Measurements from ENCODE around the gene ATG16L1.
A peak's percentile ranks its signal among the peaks of the same experiment; 100 is the strongest.

Gene ATG16L1

DNA sequence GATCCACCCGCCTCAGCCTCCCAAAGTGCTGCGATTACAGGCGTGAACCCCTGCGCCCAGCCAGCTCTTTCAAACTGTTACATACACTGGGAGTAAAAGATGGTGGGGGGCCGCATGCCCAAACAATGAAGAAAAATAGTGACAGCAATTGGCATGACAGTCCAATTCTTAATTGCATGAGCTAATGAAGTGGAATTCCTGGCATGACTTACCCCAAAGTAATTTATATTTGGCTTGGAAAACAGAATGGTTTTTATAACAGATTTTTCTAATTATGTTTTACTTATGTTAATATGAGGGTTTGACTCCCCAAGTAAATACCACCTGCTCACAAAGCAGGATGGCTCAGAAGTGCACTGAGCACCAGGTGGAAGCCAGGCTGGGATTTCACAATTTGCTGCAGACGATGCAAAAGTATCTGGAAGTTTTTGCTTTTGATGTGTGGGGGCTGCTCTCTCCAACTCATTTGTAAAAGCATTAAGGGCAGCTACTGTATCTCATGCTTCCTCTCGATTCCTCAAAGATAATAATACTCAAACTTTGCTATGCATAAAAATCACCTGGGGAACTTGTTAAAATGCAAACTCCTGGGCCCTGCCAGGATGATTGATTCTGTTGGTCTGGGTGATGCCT lies 24.0 kb upstream of the ATG16L1 start:
- no peak for DNase-seq

DNA sequence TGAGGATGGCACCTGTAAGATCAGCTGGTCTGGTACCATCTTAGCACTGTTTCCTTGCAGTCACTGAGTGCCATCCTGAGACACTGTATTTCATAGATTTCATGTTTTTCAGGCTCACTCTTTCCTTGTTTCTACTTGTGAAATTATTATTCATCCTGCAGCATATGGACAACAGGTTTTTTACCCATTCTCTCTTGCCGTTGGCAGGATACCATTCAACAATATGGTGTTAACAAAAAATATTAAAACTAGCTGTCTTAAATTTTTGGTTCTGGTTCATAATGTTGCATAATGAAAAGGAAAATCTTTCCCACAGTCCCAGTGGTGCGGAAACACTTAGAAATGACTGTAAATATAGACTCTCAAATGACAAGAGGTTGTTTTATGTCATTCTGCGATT lies 23.1 kb upstream of the ATG16L1 start:
- DNase-seq = no peak

DNA sequence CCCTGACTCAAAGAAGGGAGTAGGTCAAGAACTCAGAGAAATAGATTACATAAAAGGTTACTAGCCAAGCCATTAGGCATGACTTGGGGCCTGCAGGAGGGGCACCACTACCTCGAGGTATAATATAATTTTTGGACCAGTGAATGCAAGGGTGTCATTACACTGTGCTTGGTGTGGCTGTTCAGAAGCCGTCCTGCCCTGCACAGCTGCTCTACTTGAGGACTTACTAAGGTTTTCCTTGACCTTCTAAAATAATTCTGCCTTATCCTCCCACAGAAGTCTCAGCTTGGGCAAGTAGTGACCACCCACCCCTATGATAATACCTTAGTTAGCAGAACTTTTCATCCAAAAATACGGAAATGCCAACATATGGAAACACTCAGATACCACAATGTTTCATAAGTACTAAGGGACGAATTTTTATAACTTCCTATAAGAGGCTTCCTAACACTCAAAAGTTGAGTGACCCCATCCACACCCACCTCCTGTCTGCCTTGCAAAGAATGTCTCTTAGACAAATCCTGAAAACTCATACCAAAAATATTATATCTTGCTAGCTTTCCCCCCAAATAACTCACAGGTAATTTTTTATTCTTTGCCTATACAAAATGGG lies 17.7 kb upstream of the ATG16L1 start:
- DNase-seq = no peak

DNA sequence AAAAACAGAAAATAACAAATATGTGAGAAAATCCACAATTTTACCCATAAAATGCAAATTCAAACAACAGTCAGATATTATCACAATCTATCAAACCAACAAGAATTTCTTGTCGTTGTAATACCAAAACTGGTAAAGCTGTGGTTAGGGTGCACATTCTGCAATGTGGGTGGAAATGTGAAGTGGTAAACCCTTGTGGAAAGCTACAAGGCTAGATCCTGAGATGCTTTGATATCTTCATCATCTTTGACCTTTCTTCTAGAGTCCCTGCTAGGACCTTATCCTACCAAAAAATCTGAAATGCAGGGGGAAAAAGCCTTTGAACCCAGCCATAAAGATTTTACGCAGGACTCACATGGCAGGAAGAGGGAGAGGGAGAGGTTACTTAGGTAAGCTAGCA lies 17.2 kb upstream of the ATG16L1 start:
- DNase-seq = no peak

DNA sequence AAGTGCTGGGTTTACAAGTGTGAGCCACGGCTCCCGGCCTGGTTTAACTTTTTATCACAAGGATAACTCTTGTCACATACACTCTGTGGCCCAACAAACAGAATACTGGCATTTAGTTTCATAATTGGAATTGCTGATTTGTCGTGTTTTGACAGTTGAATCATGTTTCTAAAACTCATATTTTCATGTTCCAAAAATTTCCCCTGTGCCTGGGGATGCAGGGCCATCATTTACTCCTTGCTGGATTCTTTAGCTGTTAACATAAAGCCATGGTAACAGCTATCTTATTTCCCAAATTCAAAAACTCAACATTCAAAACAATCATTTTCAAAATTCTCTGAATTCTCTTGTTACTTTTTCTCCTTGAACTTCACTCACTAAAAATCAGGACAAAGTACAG lies 16.5 kb upstream of the ATG16L1 start:
- no peak for DNase-seq

DNA sequence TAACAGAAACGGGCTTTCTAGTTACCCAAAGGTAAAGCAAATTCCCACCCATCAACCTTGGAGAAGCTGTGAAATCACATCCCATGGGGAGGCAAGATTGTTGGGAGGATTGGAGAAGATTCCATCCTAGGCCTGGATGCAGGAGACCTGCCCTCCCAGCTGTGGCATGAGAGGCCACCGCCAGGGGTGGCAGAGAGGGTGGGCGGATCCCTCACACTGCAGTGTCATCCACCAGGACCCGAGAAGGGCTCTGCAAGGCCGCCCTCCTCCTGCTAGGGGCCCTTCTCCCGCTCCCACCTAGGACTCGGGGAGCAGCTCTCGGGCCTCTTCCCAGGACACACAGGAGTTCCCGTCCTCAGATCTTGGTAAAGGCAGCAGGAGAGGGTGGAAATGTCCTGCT lies 15.5 kb upstream of the ATG16L1 start:
- DNase-seq = no peak

DNA sequence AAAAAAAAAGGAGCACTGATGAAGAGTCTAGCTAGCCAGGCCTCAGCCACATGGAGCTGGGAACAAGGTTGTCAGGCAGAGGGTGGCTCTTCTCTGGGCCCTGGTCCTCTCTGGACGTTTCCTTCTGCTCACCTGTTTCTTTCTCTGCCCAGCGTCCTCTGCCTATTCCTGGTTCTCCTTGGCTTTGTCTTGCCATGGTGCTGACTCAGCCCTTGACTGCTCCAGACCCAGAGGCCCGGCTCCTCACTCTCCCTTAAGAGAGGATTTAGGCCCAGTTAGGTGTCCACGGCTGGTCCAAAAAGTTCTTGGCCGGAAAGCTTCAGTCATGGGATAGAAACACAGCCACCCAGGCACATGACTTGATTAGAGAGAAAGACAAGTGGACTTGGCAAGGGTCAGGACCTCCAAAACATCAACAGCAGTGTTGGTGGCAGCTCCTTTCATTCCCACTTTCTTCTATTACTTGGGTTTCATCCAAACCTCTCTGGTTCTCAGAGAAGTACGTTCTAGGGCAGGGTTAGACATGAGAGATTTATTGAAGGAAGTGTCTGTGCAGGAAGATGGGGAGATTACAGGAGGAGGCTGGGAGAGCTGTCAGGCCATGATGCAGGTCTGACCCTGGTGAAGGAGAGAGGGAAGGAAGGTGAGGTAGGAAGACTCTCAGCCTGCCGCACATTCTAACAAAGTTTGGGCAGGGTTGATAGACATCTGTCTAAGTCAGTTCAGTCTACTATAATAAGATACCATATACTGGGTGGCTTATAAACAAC lies 14.5 kb upstream of the ATG16L1 start:
- DNase-seq = no peak

DNA sequence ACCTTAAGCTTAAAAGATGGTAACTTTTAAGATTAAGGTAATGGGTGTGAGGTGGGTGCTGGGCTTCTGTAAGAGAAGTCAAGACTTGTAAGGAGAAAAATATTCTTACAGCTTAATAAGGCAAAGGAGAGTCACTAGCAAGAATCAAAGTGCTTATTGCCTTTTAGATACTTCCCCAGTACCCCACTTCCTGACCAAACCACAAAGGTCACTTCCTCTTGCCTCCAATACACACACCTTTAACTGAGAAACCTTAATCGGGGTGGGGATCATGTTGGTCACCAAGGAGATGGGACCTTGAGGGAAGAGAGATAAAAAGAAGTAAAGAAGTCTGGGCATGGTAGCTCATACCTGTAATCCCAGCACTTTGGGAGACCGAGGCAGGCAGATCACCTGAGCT lies 10.6 kb upstream of the ATG16L1 start:
- DNase-seq = no peak

DNA sequence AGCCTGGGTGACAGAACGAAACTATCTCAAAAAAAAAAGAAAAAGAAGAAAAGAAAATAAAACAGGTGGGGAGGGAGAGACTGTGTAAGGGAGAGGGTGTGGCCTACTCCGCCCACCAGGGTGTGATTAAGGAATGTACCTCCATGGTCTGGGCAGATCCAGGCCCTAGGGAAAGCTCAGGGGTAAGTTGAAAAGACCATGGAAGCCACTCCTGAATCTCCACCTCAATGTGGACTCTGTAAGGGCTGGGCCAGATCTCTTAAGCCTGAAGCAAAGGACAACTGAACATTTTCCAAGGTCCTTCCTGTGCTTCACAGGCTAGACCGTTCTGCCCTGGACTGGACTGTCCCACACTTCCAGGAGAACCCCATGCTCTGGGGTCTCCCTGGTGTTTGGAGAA lies 9.7 kb upstream of the ATG16L1 start:
- DNase-seq = no peak

DNA sequence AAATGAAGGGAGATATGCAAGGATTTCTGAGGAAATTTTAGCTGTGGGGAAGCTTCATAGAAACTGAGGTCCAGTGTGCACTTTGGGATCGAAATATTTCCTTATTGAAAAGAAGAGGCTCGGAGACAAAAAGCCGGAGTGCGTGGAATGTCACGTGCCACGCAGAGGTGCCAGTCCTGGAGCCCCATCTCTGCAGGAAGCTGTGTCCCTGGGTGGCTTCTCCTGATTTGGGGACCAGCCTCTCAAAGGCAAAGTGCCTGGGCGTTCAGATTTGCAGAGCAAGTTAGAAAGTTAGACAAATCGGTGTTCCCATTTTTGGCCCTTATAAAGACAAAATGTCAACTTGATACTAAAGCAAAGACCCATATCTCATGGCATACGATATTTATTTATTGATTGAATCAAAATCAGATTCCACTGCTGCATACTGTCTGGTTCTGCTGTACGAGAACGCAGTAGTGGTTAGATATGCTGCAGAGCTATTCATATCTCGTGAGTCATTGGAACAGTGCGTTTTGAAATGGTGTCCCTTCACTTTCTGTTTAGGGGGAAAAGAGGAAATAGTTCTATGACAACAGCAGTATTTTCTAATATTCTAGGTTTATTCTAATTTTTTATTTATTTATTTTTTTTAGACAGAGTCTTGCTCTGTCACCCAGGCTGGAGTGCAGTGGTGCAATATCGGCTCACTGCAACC lies 9.1 kb upstream of the ATG16L1 start:
- DNase-seq = no peak

DNA sequence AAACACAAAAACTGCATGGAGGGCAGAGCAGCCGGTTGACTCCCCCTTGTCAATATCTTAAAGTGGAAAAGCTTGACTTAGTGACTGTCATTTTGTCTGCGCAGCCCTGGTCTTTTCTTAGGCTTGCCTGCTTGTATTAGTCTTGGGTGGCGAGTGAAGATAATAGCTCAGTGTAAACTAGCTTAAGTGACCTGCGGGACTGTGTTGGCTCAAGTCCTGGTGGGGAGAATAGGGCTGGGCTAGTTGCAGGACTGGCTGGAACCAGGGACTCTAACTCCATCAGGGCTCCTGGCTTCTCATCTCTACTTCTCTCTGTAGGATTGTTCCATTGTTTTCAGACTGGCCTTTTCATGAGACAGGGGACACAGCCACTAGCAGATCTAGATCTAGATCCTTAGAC lies 8.1 kb upstream of the ATG16L1 start:
- DNase-seq = no peak

DNA sequence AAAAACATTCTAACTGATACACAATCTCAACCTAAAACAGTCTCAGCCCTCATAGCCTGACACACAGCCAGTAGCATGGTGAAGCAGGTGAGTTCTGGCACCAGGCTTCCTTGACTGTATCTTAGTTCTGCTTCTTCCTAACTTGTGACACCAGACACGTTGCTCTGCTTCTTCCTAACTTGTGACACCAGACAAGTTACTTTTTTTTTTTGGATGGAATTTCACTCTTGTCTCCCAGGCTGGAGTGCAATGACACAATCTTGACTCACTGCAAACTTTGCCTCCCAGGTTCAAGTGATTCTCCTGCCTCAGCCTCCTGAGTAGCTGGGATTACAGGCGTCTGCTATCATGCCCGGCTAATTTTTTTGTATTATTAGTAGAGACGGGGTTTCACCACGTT lies 6.7 kb upstream of the ATG16L1 start:
- no peak for DNase-seq

DNA sequence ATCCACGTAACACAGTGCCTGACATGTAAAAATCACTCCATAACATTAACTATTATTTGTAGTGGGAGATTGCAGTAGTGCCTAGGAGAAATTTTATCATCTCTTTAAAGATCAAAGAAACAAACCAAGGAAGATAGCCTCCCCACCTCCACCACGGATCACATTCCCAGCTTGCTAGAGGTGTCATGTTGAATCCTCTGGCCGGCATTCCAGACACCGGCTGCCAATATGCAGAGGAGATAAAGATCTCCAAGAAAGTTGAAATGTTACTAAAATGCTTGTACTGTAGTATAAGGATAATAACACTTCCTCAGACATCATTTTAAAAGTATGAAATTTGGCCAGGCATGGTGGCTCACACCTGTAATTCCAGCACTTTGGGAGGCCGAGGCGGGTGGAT lies 6.1 kb upstream of the ATG16L1 start:
- no peak for DNase-seq

DNA sequence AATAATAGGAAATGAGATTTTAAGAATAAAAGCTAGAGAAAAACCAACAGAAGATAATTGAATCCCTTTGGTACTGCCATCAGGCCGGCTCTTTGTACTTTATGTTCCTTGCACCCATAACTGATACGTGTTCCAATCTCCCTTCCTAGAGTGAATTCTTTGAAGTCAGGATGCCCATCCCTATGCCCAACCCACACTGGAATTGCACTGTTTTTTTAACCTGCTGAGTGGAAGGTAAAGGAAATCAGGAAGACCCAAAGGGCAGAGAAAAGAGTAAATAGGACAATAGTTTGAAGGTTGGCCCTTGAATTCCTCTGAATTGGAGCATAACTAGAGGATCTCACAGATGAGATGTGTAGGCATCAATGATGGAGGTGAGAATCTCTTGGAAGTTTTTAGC lies 4.4 kb upstream of the ATG16L1 start:
- no peak for DNase-seq

DNA sequence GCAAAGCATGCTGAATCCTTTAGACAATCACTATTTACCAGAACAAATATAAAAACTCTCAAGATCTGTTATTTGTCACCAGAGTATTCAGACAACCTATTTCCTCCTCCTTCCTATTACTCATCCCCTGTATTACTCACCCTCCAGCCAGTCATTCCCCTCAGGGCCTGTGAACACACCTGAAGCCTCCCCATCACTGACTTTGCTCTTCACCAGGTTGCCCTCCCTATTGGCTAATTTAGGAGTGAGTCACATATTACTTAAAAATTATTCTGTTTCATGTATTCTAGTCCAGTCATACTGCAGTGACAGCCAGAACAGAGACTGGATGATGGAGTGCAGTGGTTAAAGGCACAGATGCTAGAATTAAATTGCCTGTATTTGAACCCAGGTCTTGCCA lies 3.7 kb upstream of the ATG16L1 start:
- peak; percentile 32 for DNase-seq

DNA sequence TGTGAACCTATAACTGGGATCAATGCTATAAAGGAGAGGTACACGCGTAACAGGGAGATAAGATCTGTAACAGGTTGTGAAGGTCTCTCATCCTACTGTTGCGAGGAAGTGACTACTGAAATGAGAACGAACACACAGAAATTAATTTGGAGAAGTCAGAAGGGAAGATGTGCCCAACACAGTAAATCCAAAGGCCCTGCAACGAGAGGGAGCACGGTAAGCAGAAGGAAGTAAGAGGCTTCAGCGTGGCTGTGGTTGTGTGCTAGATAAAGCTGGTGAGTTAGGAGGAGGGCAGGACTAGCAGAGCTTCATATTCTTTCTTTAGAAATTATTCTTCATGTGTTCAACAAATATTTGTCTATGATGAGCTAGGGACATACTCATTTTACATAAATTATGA lies 2.5 kb upstream of the ATG16L1 start:
- DNase-seq = no peak

DNA sequence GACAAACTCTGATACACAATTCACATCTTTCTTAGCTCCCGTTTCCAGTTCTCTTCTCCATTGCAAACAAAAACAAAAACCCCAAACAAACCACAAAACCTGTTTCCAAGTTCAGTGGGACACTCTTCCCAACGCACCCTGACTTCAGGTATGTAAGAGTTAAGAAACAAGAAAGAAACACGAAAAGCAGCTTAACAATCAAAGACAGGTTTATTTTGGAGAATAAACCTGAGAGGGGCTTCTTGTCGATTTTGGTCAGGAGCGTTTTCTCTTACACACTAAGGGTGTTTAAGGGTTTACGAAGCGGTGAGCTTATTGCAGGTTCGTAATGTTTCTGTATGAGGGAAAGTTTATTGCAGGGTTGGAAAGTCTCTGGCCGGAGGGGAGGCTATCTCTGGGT lies 905 bp upstream of the ATG16L1 start:
- no peak for DNase-seq

DNA sequence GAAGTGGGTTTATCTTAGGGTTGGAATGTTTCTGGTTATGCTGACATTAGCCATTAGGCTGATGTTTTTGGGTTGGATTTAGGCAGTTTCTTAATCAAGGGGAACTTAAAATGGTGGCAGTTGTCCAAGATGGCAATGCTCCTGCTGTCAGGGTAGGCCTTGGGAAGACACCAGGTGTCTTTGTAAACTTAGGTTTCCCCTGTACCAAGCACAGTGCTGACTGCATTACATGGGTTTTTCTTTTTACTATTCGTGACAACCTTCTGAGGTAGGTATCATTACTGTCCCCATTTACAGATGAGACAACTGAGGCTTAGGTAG lies 528 bp upstream of the ATG16L1 start:
- DNase-seq = no peak

DNA sequence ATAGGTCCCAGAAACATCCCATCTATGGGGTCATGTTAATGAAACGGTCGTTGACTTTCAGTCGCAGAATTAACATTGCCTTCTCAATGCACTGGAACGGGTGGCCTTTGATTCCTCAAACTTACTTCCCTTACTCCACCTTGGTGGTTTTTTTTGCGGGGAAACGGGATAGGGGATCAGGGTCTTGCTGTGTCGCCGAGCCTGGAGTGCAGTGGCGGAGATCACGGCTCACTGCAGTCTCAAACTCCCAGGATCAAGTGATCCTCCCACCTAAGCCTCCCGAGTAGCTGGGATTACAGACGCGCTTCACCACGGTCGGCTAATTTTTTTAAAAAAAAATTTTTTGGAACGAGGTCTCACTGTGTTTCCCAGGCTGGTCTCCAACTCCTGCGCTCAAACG lies 754 bp downstream of the ATG16L1 start:
- DNase-seq = no peak

DNA sequence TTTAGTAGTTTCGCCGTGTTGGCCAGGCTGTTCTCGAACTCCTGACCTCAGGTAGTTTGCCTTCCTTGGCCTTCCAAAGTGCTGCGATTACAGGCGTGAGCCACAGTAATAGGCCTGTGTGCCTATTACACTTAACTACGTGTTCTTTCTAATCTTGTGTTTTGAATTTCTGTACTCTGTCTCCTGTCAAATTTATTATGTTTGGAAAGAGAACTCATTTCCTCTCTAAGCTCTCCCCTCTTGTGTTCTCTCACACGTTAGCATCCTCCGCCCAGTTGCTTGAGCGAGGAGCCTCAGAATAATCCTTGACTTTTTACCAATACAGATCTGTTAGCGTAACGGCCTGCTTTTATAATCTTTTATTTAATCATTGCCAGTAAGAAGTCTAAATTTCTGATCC lies 3.7 kb downstream of the ATG16L1 start:
- DNase-seq = no peak

DNA sequence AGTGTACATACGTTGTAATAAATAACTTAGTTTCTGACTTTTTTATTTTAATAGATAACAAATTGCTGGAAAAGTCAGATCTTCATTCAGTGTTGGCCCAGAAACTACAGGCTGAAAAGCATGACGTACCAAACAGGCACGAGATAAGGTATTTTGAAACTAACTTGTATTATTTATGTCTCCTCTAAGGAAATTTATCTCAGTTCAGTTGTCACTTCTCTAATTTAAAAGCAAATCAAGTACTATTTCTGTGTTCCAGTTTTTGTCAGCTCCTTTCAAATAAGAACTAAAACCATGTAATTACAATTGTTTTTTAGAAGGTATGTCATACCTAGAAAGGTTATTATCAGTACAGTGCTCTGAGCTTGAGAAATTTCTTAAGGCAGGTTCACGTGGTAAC lies 4.6 kb downstream of the ATG16L1 start:
- no peak for DNase-seq

DNA sequence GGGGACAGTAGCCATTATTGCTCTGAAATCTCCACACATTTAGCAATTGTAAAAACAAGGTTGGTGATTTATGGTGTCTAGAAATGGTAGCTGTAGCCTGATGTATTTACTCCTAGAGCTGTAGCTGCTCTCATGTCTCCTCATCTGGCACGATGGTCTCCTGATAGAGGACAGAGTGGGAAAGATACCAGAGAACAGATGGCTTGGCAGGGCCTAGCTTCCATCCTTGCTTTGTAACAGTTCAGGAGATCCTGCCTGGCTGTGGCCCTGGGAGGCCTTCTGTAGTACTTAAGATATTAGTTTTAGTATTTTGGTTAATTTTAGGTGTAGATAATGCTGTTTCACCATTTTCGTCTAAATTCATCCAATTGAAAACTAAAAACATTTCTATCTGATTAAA lies 6.7 kb downstream of the ATG16L1 start:
- DNase-seq = no peak

DNA sequence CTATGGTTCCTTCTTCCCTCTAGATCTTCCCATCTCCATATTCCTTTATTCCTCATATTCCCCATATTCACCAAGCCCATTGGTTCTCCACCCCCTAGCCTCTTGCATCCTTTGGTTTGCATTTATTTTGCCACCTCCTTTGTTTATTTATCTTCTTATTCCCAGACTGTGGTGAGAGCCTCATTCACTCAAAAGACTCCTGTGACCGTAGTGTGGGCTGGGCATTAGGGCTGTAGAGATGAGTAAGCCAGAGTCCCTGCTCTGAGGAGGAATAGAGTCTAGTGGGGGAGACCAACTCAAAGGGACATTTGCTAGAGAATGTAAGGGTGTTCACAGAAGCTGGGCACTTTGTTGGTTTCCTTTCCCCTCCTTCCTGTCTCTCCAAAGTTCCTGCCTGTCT lies 8.3 kb downstream of the ATG16L1 start:
- DNase-seq = no peak

DNA sequence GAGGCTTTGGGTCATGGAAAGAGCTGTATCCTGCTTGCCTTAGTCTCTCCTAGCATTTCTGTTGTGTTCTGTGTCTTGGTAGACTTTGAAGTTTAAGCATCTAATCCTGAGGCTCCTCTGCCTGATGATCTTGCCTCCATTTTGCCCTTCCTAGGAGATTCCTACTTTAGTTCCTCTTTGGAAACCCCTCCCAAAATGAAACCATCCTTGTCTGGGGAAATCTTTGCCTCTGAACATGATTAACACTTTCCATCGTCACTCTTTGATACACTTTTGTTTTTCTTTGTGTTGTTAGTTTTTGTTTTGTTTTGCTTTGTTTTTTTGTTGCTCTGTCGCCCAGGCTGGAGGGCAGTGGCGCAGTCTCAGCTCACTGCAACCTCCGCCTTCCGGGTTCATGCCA lies 9.2 kb downstream of the ATG16L1 start:
- DNase-seq = no peak
